ENCODE data around the gene CDH8.

The CDH8 gene

GRCh38 chr16:62046801-62047200 is 10.6 kb upstream of the CDH8 start:
- TF ChIP-seq, protein P1, sequence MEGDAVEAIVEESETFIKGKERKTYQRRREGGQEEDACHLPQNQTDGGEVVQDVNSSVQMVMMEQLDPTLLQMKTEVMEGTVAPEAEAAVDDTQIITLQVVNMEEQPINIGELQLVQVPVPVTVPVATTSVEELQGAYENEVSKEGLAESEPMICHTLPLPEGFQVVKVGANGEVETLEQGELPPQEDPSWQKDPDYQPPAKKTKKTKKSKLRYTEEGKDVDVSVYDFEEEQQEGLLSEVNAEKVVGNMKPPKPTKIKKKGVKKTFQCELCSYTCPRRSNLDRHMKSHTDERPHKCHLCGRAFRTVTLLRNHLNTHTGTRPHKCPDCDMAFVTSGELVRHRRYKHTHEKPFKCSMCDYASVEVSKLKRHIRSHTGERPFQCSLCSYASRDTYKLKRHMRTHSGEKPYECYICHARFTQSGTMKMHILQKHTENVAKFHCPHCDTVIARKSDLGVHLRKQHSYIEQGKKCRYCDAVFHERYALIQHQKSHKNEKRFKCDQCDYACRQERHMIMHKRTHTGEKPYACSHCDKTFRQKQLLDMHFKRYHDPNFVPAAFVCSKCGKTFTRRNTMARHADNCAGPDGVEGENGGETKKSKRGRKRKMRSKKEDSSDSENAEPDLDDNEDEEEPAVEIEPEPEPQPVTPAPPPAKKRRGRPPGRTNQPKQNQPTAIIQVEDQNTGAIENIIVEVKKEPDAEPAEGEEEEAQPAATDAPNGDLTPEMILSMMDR (conservative IDR thresholded peaks at IDR 0.05; ENCODE audit: low read depth, low read length), result no peak
- DNase-seq (ENCODE audit: low read depth), result no peak

DNA sequence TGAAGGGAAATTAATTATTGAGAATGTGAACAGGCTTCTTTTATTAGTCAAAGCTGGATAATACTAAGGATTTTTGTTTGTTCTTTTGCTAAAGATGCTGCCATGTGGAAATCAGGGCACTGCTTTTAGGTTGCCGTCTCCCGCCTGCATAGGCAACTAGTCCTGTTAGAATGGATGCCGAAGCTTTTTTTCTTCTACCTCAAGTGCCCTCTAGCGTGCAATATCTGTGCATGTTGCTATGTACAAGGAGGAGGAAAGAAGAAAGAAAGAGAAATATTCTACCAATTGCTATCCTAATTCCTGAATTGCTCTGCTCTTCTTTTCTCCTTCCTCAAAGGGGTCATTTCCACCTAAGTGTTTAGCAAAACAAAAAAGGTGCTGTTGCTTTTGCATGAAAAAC is 5.2 kb upstream of the CDH8 start:
- DNase-seq (ENCODE audit: low read depth), result peak; percentile 66
- no peak overlapping the region for H3K4me3 ChIP-seq (ENCODE audit: low read depth, low read length)
- TF ChIP-seq, protein P1 (conservative IDR thresholded peaks at IDR 0.05; ENCODE audit: low read depth, low read length), result peak; percentile 61

More at GRCh38 chr16:62046801-62047200, 10.6 kb upstream of the CDH8 start:
- H3K4me3 ChIP-seq (ENCODE audit: low read depth, low read length), result no peak overlapping the region

DNA sequence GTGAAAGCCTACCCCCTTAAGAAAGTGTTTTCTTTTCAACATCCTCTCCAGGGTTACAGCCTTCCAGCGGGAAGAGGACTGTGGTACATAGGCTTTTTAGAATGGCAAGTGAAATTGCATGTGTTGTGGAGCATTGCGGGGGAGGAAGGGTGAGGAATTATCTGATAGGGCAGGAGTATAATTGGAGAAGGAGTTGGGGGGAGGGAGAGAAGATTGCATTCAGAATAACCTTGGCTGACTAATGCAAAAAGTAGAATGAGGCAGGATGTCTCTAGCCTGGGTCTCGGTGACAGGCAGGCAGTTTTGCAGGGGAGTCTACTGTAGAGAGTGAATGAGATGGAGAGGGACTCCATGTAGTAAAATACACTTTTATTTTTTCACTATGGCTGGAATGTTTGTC is 2.4 kb upstream of the CDH8 start:
- TF ChIP-seq, protein P1 (conservative IDR thresholded peaks at IDR 0.05; ENCODE audit: low read depth, low read length), result no peak
- H3K4me3 ChIP-seq (ENCODE audit: low read depth, low read length), result no peak overlapping the region
- DNase-seq (ENCODE audit: low read depth), result no peak

GRCh38 chr16:62038225-62038624 is 2.0 kb upstream of the CDH8 start:
- TF ChIP-seq, protein P1 (conservative IDR thresholded peaks at IDR 0.05; ENCODE audit: low read depth, low read length), result no peak
- DNase-seq (ENCODE audit: low read depth), result no peak
- no peak overlapping the region for H3K4me3 ChIP-seq (ENCODE audit: low read depth, low read length)

DNA sequence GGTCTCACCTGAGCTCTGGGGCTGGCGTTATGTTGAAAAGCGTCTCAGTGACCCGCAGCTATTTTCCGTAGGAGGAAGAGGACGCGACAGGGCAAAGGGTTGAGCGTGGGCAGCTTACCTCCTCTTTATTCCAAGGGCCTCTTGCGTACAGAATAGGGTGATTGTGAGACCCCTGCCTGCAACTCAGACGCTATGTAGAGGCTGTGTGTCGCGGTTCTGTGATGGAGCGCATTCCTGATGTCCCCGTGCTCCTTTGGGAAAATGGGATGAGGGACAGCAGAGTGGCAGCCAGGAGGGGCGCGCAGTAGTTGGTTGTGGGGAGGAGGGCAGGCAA is 531 bp upstream of the CDH8 start:
- TF ChIP-seq, protein P1 (conservative IDR thresholded peaks at IDR 0.05; ENCODE audit: low read depth, low read length), result no peak
- no peak for DNase-seq (ENCODE audit: low read depth)
- no peak overlapping the region for H3K4me3 ChIP-seq (ENCODE audit: low read depth, low read length)

DNA sequence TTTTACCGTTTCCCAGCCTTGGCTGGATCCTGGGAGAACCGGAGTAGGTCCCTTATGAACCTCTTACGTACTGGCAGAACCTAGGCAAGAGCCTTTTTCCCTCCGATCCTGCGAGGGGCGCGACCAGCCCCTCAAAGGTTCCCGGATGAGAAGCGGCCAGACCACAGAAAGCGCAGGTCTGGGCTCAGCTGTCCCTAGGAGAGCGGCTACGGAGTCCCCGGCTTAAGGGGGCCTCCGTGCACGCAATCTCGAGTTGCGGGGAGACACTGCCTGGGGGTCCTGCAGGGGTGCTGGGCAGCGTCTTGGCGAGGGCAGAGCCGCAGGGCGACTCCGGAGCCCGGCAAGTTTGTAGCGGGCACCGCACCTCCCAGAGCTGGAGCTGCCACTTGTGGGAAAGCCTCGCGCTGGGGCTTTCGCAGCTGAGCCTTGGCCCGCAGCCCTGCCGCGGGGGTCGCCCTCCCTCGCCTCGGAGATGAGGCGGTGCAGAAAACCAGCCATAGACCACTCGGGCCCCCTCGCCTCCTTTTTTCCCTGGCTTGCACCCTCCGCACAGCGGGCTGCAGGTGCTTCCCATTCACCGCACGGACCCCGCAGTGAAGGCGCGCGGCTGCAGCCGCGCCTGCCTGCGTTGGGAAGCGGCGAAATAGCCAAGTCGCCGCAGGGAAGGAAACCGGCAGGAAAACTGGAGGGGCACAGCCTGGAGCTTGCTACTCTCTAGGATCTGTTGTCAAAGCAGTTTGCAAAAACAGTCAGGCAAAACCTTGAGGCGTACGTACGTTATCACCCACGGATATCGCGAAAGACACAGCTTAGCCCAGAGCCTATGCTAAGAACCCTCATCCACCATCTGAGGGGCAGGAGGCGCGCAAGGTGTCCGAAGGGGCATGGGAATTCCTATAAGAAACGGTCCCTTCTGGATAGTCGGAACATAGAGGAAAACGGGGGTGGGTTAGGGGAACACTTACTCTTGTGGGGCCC is 834 bp downstream of the CDH8 start:
- DNase-seq (ENCODE audit: low read depth), result no peak
- TF ChIP-seq, protein P1 (conservative IDR thresholded peaks at IDR 0.05; ENCODE audit: low read depth, low read length), result no peak
- H3K4me3 ChIP-seq (ENCODE audit: low read depth, low read length), result no peak overlapping the region
